Measurements from ENCODE around the gene TTC7B. TPM values are rescaled to one million over a fixed set of nuclear protein-coding genes. Genes with fewer than 3 reads are reported as not detected.

Gene TTC7B
- total RNA-seq, 4 donors from 2014 or later, result 3.3 to 18.1 (median 10.0) TPM

GRCh38 chr14:90554341-90554740 lies 261.9 kb downstream of the TTC7B start:
- 23 to 49% methylated on average over 8 to 13 of the region's 13 CpGs for WGBS, 2 donors
- intact Hi-C loops (cut with DNase I), result no loop called here
- H3K9me3 ChIP-seq, result no peaks in the 10 kb centered on the region
- H3K4me3 ChIP-seq, result peak overlapping the region; percentile 18 to 52 (median 26)
- no peaks in the 10 kb centered on the region for H3K27me3 ChIP-seq
- TF ChIP-seq POLR2A (IDR thresholded peaks at IDR 0.05) (no peak), CTCF (IDR thresholded peaks at IDR 0.05) (no peak)
- DNase-seq, result no peak
- H3K4me1 ChIP-seq, result peaks cover 10 to 39% (median 15%) of the 10 kb centered on the region in 3 donors
- peak overlapping the region; percentile 43 to 74 (median 58) for H3K27ac ChIP-seq
- no peaks in the 10 kb centered on the region for H3K36me3 ChIP-seq

- H3K9me3 ChIP-seq, result no peaks in the 10 kb centered on the region
- no peak for DNase-seq
- no peaks in the 10 kb centered on the region for H3K36me3 ChIP-seq
- intact Hi-C loops (cut with DNase I), result no loop called here
- peak overlapping the region; percentile 18 to 52 (median 26) for H3K4me3 ChIP-seq
- H3K27me3 ChIP-seq, result no peaks in the 10 kb centered on the region
- 29 to 60% methylated on average over 1 to 8 of the region's 9 CpGs for WGBS, 2 donors
- peaks cover 10 to 39% (median 15%) of the 10 kb centered on the region in 3 donors for H3K4me1 ChIP-seq
- no peak for TF ChIP-seq POLR2A (IDR thresholded peaks at IDR 0.05)
- TF ChIP-seq CTCF (IDR thresholded peaks at IDR 0.05), result no peak
- H3K27ac ChIP-seq, result peak overlapping the region; percentile 43 to 74 (median 58)
Observed at GRCh38 chr14:90553921-90554336, 262.3 kb downstream of the TTC7B start.

- DNase-seq, result no peak
- 53 to 61% methylated on average over 4 to 14 of the region's 14 CpGs for WGBS, 2 donors
- peak overlapping the region; percentile 43 to 74 (median 58) for H3K27ac ChIP-seq
- no peaks in the 10 kb centered on the region for H3K36me3 ChIP-seq
- H3K9me3 ChIP-seq, result no peaks in the 10 kb centered on the region
- peaks cover 10 to 39% (median 15%) of the 10 kb centered on the region in 3 donors for H3K4me1 ChIP-seq
- intact Hi-C loops (cut with DNase I), result no loop called here
- H3K27me3 ChIP-seq, result no peaks in the 10 kb centered on the region
- H3K4me3 ChIP-seq, result no peak overlapping the region
- TF ChIP-seq CTCF (IDR thresholded peaks at IDR 0.05) (no peak), POLR2A (IDR thresholded peaks at IDR 0.05) (no peak)
Observed at GRCh38 chr14:90553298-90553920, 262.8 kb downstream of the TTC7B start.

GRCh38 chr14:90552465-90553297 lies 263.5 kb downstream of the TTC7B start:
- 68 to 87% methylated on average over 3 to 10 of the region's 17 CpGs for WGBS, 2 donors
- intact Hi-C loops (cut with DNase I), result no loop called here
- H3K27me3 ChIP-seq, result no peaks in the 10 kb centered on the region
- peaks cover 10 to 39% (median 15%) of the 10 kb centered on the region in 3 donors for H3K4me1 ChIP-seq
- no peaks in the 10 kb centered on the region for H3K9me3 ChIP-seq
- TF ChIP-seq POLR2A (IDR thresholded peaks at IDR 0.05) (no peak), CTCF (IDR thresholded peaks at IDR 0.05) (no peak)
- no peaks in the 10 kb centered on the region for H3K36me3 ChIP-seq
- no peak overlapping the region for H3K27ac ChIP-seq
- DNase-seq, result no peak
- H3K4me3 ChIP-seq, result no peak overlapping the region

All from esophagus squamous epithelium (tissue), 5 donors.